Sigmoid colon (tissue), 4 donors: ENCODE data around the gene LRP1B.

Experiments used
- CTCF ChIP-seq, 4 experiments: fragments of 450-650 bp in 3 of 4; fragments of 200-600 bp in 1 of 4; IDR thresholded peaks; one replicate each; pipeline ENCODE4 v1.5.1; 2016 to 2019; ENCODE audit warnings: antibody characterized with exemption in 4 of 4, mild to moderate bottlenecking in 3 of 4, moderate library complexity in 2 of 4
- EP300 ChIP-seq, 4 donors: sonication (generic); formaldehyde crosslinking; IDR thresholded peaks; one replicate each; pipeline ENCODE4 v1.6.1; 2017; ENCODE audit warnings: antibody characterized with exemption in 4 of 4
- POLR2A ChIP-seq, 2 donors: fragments of 450-650 bp; IDR thresholded peaks; one replicate each; pipeline ENCODE4 v1.6.1; 2016; ENCODE audit warnings: antibody characterized with exemption in 2 of 2, mild to moderate bottlenecking in 2 of 2, moderate library complexity in 2 of 2
- POLR2AphosphoS5 ChIP-seq, 4 donors: sonication (generic); formaldehyde crosslinking; IDR thresholded peaks; one replicate each; pipeline ENCODE4 v1.6.1; 2017; ENCODE audit warnings: antibody characterized with exemption in 4 of 4

- TF ChIP-seq CTCF (IDR thresholded peaks at IDR 0.05), result no peak
- TF ChIP-seq POLR2A (IDR thresholded peaks at IDR 0.05), result no peak
- TF ChIP-seq EP300 (IDR thresholded peaks at IDR 0.05), result no peak
- TF ChIP-seq POLR2AphosphoS5 (IDR thresholded peaks at IDR 0.05), result no peak
Observed at GRCh38 chr2:141782574-141782973, 348.2 kb downstream of the LRP1B start.
